GM19467 (cell line): ENCODE results near the gene DNAL1.
A peak's percentile ranks its signal among the peaks of the same experiment; 100 is the strongest.

Experiments used
- ATAC-seq: cut with Tn5 transposase; IDR thresholded peaks from one replicate; pipeline ENCODE4 v1.9.1; 2021; ENCODE audit warnings: mild to moderate bottlenecking, moderate library complexity; ENCODE audit not compliant: unreplicated experiment

The DNAL1 gene

DNA sequence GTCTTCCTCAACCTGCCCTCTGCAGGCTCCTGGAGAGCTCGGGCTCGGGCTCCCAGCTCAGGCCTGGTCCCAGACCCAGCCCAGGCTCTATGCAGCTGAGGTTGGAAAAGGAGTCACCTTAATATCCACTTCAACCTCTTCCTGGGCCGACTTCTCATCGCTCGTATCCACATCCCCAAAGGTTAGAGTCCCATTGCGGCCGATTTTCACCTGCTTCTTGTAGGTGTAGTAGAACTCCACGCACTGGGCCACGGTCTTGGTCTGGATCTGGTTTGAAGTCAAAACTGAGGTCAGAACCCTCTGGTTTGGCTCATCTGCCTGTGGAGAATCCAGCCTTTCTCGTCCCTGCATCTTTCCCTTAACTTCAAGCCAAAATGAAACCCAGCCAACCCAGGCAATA lies 77.8 kb downstream of the DNAL1 start:
- no peak for ATAC-seq

DNA sequence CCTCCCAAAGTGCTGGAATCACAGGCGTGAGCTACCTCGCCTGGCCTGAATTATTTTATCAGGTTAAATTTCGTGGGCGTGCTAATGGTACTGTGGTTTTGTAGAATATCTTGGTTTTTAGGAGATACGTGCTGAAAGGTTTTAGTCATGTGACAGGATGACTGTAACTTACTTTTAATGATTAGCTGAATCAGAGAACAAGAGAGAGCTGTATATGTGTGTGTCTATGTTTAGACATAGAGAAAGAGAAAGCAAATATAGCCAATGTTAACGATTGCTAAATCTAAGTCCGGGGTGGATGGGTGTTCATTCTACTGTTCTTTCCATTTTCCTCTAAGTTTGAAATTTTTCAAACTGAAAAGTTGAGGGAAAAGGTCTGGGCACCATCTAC lies 78.6 kb downstream of the DNAL1 start:
- ATAC-seq: peak; percentile 51

DNA sequence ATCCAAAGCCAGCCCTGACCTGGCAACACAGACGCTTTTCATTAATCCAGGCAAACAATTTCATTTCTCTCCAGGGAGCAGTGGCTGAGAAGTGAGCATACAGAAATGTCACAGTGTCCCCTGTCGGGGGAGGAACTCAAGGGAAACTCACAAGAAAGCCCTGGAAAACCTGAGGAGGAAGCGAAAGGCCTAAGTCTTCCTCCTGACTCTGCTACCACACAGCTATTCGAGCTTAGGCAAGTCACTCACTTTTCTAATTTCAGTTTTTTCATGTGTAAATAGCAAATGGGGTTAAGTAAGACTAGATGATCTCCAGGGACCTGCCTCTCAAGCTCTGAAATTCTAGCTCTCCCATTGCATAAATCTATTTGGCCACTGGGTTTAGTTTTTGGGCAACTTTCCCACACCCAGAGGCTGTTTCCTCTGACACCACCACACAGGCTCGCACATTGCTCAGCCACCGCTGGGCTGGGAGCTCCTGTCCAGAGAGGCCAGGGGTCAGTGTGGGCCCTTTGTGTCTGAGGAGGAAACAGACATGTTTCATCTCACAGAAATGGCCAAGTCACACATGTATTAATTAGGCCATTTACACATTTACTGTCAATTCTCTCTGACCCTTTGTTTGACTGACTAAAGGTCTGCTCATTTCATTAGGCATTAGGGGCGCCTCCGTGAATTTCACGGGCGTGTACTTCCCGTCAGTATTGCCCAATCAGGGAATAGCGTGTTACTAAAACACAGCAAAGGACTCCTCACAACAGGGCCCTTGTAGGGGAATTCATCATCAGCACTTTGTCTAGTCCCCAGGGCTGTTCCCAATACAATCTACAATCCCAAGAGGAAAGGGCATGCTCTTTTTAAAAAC lies 79.2 kb downstream of the DNAL1 start:
- ATAC-seq: no peak

DNA sequence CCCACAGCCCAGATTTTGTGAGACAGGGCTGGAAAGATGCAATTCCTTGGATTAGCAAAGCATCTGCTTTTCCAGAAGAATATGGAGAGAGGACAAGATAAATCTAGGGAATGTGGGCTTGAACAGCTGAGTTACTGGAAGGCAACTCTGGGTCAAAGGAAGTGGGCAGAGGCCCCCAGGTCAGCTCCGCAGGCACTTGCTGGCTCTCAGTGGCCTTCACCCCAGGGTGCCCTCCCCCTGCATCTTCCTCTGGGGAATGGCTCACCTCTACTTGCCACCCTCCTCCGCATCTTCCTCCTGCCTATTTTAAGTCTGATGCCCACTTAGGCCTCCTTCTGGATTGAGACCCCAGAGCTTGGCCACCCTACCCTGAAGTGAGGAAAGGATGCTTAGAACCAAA lies 79.9 kb downstream of the DNAL1 start:
- no peak for ATAC-seq

DNA sequence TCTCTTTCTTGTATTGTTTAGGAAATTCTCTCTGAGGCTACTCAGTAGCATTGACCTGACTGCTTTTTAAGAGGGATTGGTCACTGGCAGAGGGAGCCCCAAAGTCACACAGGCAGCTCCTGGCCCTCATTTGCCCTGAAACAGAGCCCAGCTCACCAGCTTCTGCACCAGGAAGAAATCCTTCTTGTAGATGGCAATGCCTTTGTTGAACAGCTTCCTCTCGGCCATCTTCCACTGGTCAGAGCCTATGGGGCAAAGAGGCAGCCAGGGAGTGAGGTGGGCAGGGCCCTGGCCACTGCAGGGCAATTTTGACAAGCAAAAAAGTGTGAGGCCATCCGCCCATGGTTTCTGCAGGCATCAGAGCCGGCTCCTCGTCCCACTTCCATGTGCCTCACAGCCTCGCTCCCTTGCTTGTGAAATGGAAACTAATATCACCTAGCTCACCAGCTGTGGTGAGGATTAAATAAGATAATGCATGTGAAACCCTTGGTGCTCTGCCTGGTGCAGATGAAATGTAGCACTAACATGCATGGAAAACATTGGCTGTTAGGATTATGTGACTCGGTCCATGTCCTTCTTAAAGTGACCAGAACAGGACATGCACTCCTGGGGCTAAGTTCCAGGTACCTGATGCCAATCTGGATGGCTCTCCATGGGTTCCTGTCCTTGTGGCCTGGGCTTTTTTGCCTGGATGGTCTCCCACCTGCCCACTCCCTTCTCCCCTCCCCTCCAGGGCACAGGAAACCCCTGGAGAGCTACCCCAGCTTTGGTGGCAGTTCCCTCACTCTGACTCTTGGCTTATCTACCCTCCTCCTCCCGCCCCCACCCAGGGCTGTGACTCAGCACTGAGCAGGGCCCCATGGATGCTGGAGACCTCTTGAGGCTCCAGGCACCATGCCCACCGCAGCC lies 80.6 kb downstream of the DNAL1 start:
- ATAC-seq: no peak

DNA sequence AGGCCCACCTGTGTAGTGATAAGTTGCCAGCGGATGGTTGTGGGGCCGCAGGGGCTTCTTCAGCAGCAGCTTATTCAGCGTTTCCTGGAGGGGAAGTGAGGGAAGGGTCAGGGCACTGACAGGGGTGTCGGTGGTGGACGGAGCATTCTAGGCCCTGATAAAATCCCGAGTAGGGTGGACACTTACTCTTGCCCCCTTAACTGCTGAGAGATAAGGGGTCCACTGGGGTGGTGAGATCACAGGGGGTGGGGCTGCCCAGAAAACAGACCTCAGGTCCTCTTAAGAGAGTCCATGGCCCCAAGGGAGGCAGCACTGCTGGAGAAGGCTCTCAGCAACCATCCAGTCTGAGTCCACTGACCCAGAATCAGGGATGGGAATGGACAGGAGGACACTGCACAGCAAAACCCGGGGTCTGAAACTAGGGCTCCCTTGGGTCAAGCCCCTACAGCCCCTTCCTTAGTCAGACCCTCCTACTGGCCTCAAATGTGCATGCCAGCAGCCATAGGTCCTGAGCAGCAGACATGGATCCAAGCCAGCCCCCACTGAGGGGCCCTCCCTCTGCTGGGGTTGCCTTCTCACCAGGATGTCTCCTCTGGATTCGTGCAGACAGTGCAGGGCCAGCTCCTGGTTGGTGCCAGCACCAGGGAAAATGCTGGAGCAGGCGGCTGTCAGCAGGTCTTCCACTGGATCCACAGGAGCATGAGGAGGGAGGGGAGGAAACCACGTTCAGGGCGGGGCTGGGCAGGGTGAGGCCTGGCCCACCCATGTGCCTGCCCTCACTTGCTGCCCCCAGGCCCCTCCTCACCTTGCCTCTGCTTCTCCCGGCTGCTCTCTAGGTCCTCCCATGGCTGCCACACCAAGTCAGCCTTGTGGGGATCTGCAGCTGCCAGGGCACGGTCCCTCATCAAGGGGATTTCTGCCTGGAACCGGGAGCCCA lies 81.5 kb downstream of the DNAL1 start:
- ATAC-seq: no peak

DNA sequence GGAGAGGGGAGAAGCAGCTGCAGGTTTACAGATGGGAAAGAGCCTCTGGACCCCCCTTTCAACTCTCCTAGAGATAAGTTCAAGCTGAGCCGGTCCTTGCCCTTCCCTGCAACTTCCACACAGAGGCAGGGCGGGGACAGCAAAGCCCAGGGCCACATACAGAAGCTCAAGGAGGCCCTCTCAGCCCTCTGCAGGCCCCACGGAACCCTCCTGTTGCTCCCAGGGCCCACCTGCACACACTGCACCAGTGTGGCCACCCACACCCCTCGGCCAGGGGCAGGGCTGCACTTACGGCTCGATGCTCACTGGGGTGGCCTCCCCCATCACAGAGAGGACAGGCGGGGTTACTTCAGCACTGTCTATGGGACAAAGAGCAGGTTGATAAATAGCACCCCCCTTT lies 82.4 kb downstream of the DNAL1 start:
- no peak for ATAC-seq

DNA sequence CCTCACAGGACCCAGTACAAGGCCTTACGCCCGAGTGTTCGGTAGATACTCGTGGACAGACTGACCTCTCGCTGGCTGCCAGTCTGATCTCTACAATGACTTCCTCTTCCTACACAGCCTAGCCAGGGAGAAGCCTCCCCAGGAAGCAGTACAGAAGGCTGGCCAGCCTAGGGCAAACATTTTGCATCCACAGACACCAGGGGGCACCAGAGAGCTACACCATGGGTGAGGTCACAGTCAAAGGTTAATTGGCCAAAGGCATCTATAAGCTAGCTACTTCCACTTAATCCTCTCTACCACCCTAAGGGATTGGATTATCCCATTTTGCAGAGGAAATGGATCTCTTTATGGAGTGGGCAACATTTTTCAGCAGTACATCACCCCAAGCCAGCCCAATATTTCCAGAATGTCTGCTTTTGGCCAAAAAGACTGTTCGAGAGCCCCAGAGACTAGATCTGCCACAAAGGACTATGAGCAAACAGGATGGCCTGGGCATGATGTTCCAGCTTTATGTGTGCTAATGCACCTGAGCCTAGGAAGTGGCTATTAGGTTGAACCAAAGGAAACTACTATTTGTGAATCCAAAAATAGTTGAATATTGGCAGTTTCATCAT lies 84.0 kb downstream of the DNAL1 start:
- ATAC-seq: no peak

DNA sequence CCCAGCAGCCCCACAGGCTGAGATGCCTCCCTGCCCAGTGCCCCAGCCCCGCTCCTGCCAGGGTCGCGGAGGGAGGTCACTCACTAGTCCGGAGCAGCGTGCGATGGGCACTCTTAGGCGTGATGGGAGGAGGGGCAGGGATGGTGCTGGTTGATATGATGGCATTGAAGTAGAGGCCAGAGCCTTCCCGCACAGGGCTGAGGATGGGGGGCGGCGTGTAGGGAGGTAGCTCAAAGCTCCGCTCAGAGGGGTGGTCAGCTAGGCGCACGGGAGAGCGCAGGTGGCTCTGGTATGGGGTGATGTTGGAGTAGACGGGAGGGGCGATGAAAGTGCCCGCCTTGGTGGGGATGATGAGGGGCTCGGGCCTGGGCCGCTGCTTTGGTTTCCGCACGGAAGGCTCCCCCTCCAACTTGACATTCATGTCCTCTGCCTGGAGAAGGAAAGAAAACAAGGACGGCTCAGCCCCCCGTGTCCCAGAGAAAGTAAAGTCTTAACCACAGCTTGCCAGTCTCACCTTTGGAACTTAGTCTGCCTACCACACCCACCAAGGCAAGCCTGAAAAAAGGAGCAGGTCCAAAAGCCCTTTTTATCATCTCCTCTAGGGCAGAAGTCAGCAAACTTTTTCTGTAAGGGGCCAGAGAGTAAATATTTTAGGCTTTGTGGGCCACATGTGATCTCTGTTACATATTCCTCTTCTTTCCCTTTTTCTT lies 84.9 kb downstream of the DNAL1 start:
- no peak for ATAC-seq

DNA sequence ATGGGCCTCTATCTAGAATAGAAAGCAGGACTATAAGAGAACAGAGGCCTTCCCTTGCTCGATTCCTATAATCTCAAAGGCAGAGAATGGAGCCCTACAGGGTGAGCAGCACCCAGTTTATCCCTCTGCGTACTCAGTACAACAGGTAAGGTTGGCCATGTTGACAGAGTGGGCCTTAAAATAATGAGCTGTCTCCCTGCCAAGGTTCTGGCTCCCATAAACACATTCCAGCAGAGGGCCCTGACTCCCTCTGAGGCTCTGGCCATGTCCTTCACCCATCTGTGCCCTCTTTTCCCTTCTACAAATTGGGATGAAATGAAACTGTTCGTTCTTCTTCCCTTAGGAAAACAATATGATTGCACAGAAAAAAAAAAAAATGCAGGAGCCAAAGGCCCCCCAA lies 86.3 kb downstream of the DNAL1 start:
- no peak for ATAC-seq

DNA sequence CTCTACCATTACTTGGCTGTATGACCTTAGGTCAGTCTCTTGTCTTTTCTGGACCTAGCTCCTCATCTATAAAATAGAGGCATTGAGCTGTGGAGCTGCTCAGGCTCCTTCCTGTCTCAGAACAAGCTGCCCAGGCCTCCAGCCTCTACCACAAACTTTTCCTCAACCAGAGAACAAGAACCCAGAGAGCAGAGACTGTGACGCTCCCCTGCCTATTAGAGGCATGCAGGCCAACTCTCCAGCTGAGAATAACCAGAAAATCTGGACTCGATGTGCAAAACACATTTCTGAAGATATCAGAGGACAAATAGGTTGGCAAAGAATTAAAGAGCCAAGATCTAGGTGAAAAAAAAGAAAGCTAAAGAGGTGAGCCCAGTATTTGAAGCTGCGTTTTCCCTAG lies 87.2 kb downstream of the DNAL1 start:
- ATAC-seq: no peak

DNA sequence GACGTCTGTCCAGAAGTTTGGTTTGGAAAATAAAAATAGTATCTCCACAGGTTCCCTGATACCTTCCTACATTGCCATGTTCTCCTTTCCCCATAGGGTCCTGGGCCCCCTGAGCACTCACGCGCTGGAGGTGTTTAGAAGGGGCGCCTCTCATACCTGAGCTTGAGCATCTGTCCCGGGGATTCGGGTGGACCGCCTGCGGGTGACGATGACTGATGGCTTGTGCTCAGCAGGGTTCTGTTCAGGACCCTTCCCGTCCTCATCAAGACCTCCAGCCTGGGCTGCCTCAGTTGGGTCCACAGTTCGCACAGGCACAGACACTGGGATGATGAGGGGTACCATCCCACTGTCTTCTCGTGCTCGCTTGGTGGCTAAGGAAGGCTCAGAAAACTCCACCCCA lies 92.1 kb downstream of the DNAL1 start:
- ATAC-seq: no peak

DNA sequence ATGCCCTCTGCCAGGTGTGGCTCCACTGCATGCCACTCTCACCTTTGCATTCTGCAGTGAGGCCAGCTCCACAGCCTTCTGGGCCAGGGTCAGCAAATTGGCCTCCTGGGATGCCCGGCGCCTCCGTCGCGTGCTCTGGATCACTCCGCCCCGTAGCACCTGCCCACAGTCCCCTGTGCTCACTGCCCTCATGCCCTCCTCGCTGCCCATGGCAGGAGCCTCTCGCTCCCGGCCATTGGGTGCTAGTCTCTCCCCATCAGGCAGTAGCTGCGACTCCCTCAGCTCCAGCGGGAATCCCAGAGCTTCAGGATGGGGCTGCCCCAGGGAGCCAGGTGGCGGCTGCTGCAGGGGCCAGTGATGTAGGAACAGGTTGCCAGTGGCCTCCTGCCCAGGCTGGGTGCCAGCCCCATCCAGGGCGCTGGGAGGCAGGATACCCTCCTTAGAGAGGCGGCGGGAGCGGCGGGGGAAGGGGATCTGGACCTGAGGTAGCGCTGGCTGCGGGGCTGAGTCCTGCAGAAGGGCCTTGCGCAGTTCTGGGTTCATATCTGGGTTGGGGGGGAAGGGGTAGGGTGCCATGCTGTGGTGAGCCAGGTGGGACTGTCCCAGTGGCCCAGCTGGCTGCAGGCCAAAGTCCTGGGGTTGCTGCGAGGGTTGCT lies 93.9 kb downstream of the DNAL1 start:
- ATAC-seq: no peak

DNA sequence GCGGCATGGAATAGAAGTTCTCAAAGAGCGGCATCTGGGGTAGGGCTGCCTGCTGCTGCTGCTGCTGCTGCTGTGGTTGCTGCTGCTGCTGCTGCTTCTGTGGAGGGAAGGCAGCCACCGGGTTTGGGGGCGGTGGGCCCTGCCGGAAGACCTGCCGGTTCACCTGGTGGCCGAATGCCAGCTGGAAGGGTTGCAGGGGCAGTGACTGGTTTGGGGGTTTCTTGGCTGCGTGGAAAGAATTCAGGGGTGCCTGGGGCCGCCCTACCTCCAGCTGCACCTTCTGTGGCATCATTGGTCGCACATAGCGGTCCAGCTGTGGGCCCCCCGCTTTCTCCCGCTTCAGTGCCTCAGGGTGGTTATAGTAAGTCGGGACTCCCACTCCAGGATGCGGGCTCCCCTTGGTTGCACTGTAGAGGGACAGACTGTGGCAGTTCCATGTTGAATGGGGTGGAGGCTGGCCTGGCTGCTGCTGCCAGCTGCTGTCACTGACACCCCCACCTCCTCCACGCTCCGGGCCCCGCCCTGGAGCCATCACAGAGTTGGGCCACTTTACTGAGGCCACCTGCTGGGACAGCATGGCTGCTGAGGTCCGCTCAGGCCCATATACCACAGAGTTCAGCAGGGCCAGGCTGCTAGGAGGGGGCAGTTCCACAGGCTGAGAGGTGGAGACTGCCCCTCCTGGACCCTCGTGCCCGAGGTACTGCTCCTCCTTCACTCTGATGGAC lies 94.5 kb downstream of the DNAL1 start:
- no peak for ATAC-seq

DNA sequence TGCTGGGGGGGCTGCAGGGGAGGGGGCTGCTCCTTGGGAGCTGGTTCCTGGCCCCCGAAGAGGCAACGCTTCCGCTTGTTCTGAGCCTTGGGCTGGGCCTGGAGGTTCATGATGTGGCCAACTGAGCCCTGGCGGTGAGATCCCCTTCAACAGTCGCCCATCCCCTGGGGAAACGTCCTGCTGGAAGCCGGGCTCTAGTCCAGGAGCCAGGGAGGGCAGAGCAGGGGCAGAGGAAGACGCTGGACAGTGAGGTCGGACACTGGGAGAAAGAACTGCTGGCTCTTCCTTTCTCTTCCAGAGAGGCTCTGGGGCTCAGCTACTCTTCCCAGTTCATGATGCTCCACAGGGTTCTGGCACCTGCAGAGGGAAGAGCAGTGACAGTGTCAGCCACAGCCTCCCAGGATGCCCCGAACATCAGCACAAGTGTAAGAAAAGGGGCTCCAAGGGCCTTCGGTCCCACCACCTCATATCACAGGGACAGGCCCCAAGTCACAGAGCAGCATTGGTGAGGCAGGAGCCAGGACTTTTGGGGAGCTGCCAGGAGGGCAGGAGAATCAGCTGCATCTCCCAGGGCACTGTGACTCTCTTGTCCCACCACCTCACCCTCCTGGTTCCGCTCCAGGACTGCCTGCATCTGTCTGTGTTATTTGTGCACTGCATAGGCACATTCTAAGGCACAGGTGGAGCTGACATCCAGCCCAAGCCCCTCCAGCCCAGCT lies 95.3 kb downstream of the DNAL1 start:
- ATAC-seq: no peak

DNA sequence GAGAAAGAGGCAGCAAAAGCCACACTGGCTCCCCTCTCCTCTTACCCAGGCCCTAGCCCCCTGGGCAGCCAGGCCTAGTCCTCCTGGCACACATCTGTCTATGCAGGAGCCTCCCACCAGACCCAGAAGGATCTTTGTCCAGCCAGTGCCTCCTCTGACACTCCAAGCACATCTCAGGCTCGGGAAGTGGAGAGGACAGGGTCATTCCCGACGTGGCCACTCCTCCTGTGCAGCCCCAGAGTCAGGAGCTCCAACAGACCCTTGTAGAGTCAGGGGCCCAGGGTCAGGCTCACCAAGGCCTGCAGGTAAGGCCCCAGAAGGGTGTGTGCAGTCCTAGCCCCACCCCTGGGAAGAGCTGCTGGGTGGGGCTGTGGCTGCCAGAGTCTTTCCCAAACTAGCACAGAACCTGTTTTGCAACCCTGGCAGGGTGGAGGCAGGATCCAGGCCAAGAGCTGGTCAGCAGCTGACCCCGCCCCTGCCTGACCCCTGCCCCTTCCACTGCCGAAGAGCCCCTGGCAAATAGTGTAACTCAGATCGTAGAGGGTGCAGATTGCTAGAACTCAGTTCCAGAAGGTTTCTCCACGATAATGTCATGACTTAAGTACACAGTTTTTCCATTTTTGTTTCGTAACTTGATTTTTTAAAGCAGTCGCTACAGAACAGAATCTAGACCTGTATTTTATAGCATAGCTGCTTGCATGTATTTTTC lies 96.0 kb downstream of the DNAL1 start:
- no peak for ATAC-seq

DNA sequence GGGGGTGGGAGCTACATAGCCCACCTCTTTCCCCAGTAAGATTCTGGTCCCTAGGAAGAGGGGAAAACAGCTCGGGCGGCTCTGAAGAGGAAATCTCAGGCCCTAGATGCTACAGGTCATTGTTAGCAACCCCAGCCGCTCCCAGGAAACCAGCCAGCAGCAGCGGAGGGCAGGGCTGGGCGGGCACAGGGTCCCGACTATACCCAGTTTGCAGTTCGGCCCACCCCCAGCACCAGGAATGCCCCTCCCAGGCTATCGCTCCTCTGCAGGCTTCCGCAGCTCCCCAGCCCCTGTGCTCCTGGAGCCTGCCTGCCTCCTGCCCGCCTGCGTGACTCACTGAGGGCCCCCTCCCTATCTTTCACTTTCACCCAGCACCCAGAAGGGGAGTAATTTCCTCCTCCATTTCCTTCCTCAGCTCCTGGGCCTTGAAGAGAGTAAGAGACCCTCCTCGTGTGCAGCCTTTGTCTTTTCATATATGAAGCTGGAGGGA lies 96.6 kb downstream of the DNAL1 start:
- ATAC-seq: no peak
